NCI-H2081 (cell line): ENCODE data around the gene DGCR8.

Source experiments
- DNase-seq, 2 experiments: peaks; one replicate each; lab custom pipeline; 2025; lab: John Stamatoyannopoulos, UW

DGCR8 gene

GRCh38 chr22:20079745-20080444 lies at the start of gene DGCR8:
Gene DGCR8, plus strand, starts transcription at chr22:20080241. Its CDS starts 5,723 bp downstream, at chr22:20085964.
- peak; percentile 87 to 94 for DNase-seq

- DNase-seq: no peak
Observed at GRCh38 chr22:20031732-20032406, 48.2 kb upstream of the DGCR8 start.

- no peak for DNase-seq
Observed at GRCh38 chr22:20032407-20032991, 47.5 kb upstream of the DGCR8 start.

- no peak for DNase-seq
Observed at GRCh38 chr22:20033045-20033706, 46.9 kb upstream of the DGCR8 start.

- DNase-seq: no peak
Observed at GRCh38 chr22:20034143-20034542, 45.9 kb upstream of the DGCR8 start.

GRCh38 chr22:20035375-20036083 lies 44.5 kb upstream of the DGCR8 start:
- no peak for DNase-seq

- no peak for DNase-seq
Observed at GRCh38 chr22:20036084-20036482, 44.0 kb upstream of the DGCR8 start.

GRCh38 chr22:20036535-20037392 lies 43.3 kb upstream of the DGCR8 start:
- DNase-seq: no peak

- DNase-seq: no peak
Observed at GRCh38 chr22:20037419-20037818, 42.6 kb upstream of the DGCR8 start.

GRCh38 chr22:20038574-20038973 lies 41.5 kb upstream of the DGCR8 start:
- DNase-seq: no peak

GRCh38 chr22:20039683-20040325 lies 40.2 kb upstream of the DGCR8 start:
- peak; percentile 12 to 69 for DNase-seq

- DNase-seq: no peak
Observed at GRCh38 chr22:20040327-20041200, 39.5 kb upstream of the DGCR8 start.

- no peak for DNase-seq
Observed at GRCh38 chr22:20043057-20043996, 36.7 kb upstream of the DGCR8 start.

GRCh38 chr22:20043997-20044342 lies 36.1 kb upstream of the DGCR8 start:
- DNase-seq: no peak

GRCh38 chr22:20044495-20045151 lies 35.4 kb upstream of the DGCR8 start:
- no peak for DNase-seq

- no peak for DNase-seq
Observed at GRCh38 chr22:20046730-20047129, 33.3 kb upstream of the DGCR8 start.

GRCh38 chr22:20051927-20052308 lies 28.1 kb upstream of the DGCR8 start:
- DNase-seq: no peak
